Endothelial cell of umbilical vein (primary cell): ENCODE measurements around the gene RPL7L1. TPM values are rescaled to one million over a fixed set of nuclear protein-coding genes. Genes with fewer than 3 reads are reported as not detected.

Experiments
- BruUV-seq: library from RNA; stranded (reverse); fragments of 400-500 nt; replicated peaks from 2 replicates; lab custom pipeline; 2021; lab: Mats Ljungman, UMichigan
- CTCF ChIA-PET: fragments of 300-600, 350-600 bp; sonication (Branson Sonifier 250); formaldehyde crosslinking; loops from one replicate; lab custom pipeline; 2021; ENCODE audit warnings: antibody characterized with exemption, inconsistent platforms; lab: Charles Lee
- POLR2A ChIA-PET: fragments of 300-600, 350-600 bp; sonication (Branson Sonifier 250); formaldehyde crosslinking; loops from one replicate; lab custom pipeline; 2021; ENCODE audit warnings: antibody characterized with exemption, inconsistent platforms; lab: Charles Lee
- DNase-seq: peaks from one replicate; pipeline ENCODE4 v3.0.0-alpha.2; 2011; ENCODE audit warnings: low read depth, low spot score
- FAIRE-seq: peaks from 2 replicates; lab custom pipeline; 2011; peaks lifted over from hg19 to GRCh38; lab: Jason Lieb, UNC
- H2AFZ ChIP-seq: 2 replicates; pipeline ENCODE4 v1.6.0; 2012; ENCODE audit warnings: low read depth, low read length, control low read depth, inconsistent platforms
- H3K27ac ChIP-seq: 2 replicates; pipeline ENCODE4 v1.5.1; 2011; ENCODE audit warnings: low read depth, mild to moderate bottlenecking, control low read depth, low read length, moderate library complexity; ENCODE audit not compliant: insufficient read depth
- H3K27me3 ChIP-seq, 2 experiments: 2 replicates each; pipeline versions ENCODE4 v1.6.0 to v1.6.1; 2011; ENCODE audit warnings: low read length in 2 of 2, mixed read lengths in 1 of 2; ENCODE audit not compliant: control insufficient read depth in 2 of 2, insufficient read depth in 2 of 2
- H3K36me3 ChIP-seq, 2 experiments: 2 replicates in 1 of 2; 3 replicates in 1 of 2; pipeline ENCODE4 v1.5.1; 2011; ENCODE audit warnings: low read length in 2 of 2, mild to moderate bottlenecking in 1 of 2, moderate library complexity in 1 of 2; ENCODE audit not compliant: control insufficient read depth in 2 of 2, insufficient read depth in 2 of 2; ENCODE audit errors: extremely low read depth in 1 of 2
- H3K4me1 ChIP-seq: 3 replicates; pipeline ENCODE4 v1.5.1; 2011; ENCODE audit warnings: mild to moderate bottlenecking, low read length; ENCODE audit not compliant: control insufficient read depth, insufficient read depth; ENCODE audit errors: extremely low read depth
- H3K4me2 ChIP-seq: 2 replicates; pipeline ENCODE4 v1.6.1; 2011; ENCODE audit warnings: low read length, control low read depth, mixed read lengths; ENCODE audit not compliant: insufficient read depth
- H3K4me3 ChIP-seq, 3 experiments: fragments of 200-600 bp in 1 of 3; sonication (generic), shearing (Covaris generic) in 1 of 3; replicated peaks in 1 of 3; 2 replicates each; pipeline ENCODE4 v1.5.1; 2011 to 2016; ENCODE audit warnings: control low read depth in 3 of 3, low read length in 3 of 3, mild to moderate bottlenecking in 2 of 3, inconsistent platforms in 1 of 3, low read depth in 1 of 3, moderate library complexity in 1 of 3; ENCODE audit not compliant: insufficient read depth in 1 of 3
- H3K79me2 ChIP-seq: 2 replicates; pipeline ENCODE4 v1.6.0; 2012; ENCODE audit warnings: low read length, inconsistent platforms; ENCODE audit not compliant: control insufficient read depth, insufficient read depth
- H3K9ac ChIP-seq: replicated peaks from 2 replicates; pipeline ENCODE3; 2011; ENCODE audit warnings: low read length, control low read depth; ENCODE audit not compliant: insufficient read depth; ENCODE audit errors: extremely low read depth
- H3K9me1 ChIP-seq: replicated peaks from 3 replicates; pipeline ENCODE4 v1.6.0; 2011; ENCODE audit warnings: mild to moderate bottlenecking, low read length; ENCODE audit not compliant: control insufficient read depth, insufficient read depth; ENCODE audit errors: extremely low read depth
- H3K9me3 ChIP-seq: replicated peaks from 2 replicates; pipeline ENCODE4 v1.5.1; 2012; ENCODE audit warnings: low read length, inconsistent platforms; ENCODE audit not compliant: control insufficient read depth, insufficient read depth
- H4K20me1 ChIP-seq: replicated peaks from 2 replicates; pipeline ENCODE3; 2011; ENCODE audit warnings: mild to moderate bottlenecking, low read length; ENCODE audit not compliant: control insufficient read depth, insufficient read depth; ENCODE audit errors: extremely low read depth
- CTCF ChIP-seq, 2 donors: IDR thresholded peaks; 1 replicate in 1 of 2; 2 replicates in 1 of 2; pipeline ENCODE4 v1.5.1; 2011; ENCODE audit warnings: low read length in 2 of 2, mild to moderate bottlenecking in 2 of 2, moderate library complexity in 2 of 2, control low read depth in 1 of 2, inconsistent platforms in 1 of 2, low read depth in 1 of 2; ENCODE audit not compliant: insufficient read depth in 1 of 2; ENCODE audit errors: extremely low read depth in 1 of 2
- EZH2 ChIP-seq: IDR thresholded peaks from 2 replicates; pipeline ENCODE4 v1.6.1; 2012; ENCODE audit warnings: borderline replicate concordance, low read depth, mild to moderate bottlenecking, moderate library complexity, low read length, inconsistent platforms; ENCODE audit not compliant: severe bottlenecking
- JUN ChIP-seq: IDR thresholded peaks from 2 replicates; pipeline ENCODE4 v1.6.1; 2011; ENCODE audit warnings: borderline replicate concordance, low read depth; ENCODE audit not compliant: insufficient read length, insufficient read depth
- MAX ChIP-seq: IDR thresholded peaks from 2 replicates; pipeline ENCODE4 v1.6.1; 2011; ENCODE audit not compliant: insufficient read depth, insufficient read length
- POLR2AphosphoS5 ChIP-seq: IDR thresholded peaks from 2 replicates; pipeline ENCODE4 v1.6.1; 2012; ENCODE audit warnings: low read depth, mild to moderate bottlenecking, control low read depth, low read length, moderate library complexity; ENCODE audit not compliant: insufficient read depth
- dilution Hi-C: fragments of 300-500 bp; cut with MboI; formaldehyde crosslinking; loops from one replicate; pipeline ENCODE4 v1.15.0; 2019; ENCODE audit warnings: low sequenced_read_pairs; ENCODE audit not compliant: extremely low pct_ligation_motif_present
- intact Hi-C: fragments of 100-400 bp; cut with micrococcal nuclease; formaldehyde crosslinking; loops from one replicate; pipeline ENCODE4 v1.10.0; 2022
- polyA plus RNA-seq, 4 experiments: library from polyadenylated mRNA; depleted of rRNA in 3 of 4; stranded (reverse) in 3 of 4; unstranded in 1 of 4; fragments of >200 nt; gene quantifications; 2 replicates each; pipeline versions ENCODE4 v1.2.1 to v1.2.3, GENCODE V29; 2011 to 2012; ENCODE audit warnings: missing spikeins in 1 of 4
- total RNA-seq: library from RNA; stranded (reverse); gene quantifications from 2 replicates; pipeline ENCODE4 v1.2.3, GENCODE V29; 2021

RPL7L1 gene
- total and polyA plus RNA-seq, 2 donors (not counting 3 experiments of a cell fraction or from before 2014, with no cell fraction given) = 36.9 to 103 TPM

GRCh38 chr6:42896178-42896719, 16.8 kb downstream of the RPL7L1 start:
- no peak for TF ChIP-seq JUN
- TF ChIP-seq POLR2AphosphoS5 = no peak
- TF ChIP-seq MAX = no peak
- Histone ChIP-seq H2AFZ (no peak overlapping the region), H3K27ac (no peak overlapping the region), H3K9me1 (no peaks in the 10 kb centered on the region), H3K9ac (no peak overlapping the region), H3K36me3 (no peaks in the 10 kb centered on the region), H3K4me2 (no peak overlapping the region), H3K27me3 (no peaks in the 10 kb centered on the region), H3K9me3 (no peaks in the 10 kb centered on the region), H3K79me2 (no peaks in the 10 kb centered on the region), H3K4me1 (peaks cover 7% of the 10 kb centered on the region), H4K20me1 (no peaks in the 10 kb centered on the region), H3K4me3 (no peak overlapping the region)
- CTCF ChIA-PET = interaction anchor here (1.1 kb wide), 1 partner anchor 235 kb away, joined by 3 read pairs; no protein-coding TSS in a partner anchor
- POLR2A ChIA-PET = no interaction called here
- no peak for DNase-seq
- intact Hi-C loops (loop anchor here (5.0 kb wide), 1 partner anchor 169 kb away; no protein-coding TSS in a partner anchor), dilution Hi-C loops (no loop called here)
- no peak for FAIRE-seq
- no TSS peak for BruUV-seq

- Histone ChIP-seq H3K9me1 (no peaks in the 10 kb centered on the region), H3K9ac (no peak overlapping the region), H3K79me2 (no peaks in the 10 kb centered on the region), H3K4me1 (peaks cover 7% of the 10 kb centered on the region), H3K27ac (no peak overlapping the region), H3K9me3 (no peaks in the 10 kb centered on the region), H3K4me2 (no peak overlapping the region), H3K27me3 (no peaks in the 10 kb centered on the region), H4K20me1 (no peaks in the 10 kb centered on the region), H2AFZ (no peak overlapping the region), H3K36me3 (no peaks in the 10 kb centered on the region), H3K4me3 (no peak overlapping the region)
- intact Hi-C loops = loop anchor here (1.0 to 5.0 kb wide), 4 partner anchors 9 to 238 kb away; a partner anchor contains a TSS
- ChIA-PET CTCF (interaction anchor here (1.0 to 3.6 kb wide), 2 partner anchors 211 to 236 kb away, joined by 3 to 22 read pairs; no protein-coding TSS in a partner anchor), POLR2A (interaction anchor here (0.6 kb wide), 1 partner anchor 10 kb away, joined by 4 read pairs; no protein-coding TSS in a partner anchor)
- no peak for TF ChIP-seq EZH2
- TF ChIP-seq CTCF (IDR thresholded peaks at IDR 0.05; ENCODE audit: extremely low read depth in 1 of 2, insufficient read depth in 1 of 2, low read depth in 1 of 2, low read length in 2 of 2) = peak; percentile 47 to 49
- peak; percentile 64 for DNase-seq
- dilution Hi-C loops = no loop called here
- no TSS peak for BruUV-seq
- peak; percentile 85 for FAIRE-seq
Observed at GRCh38 chr6:42898891-42899361, 19.5 kb downstream of the RPL7L1 start.
